Thymus (tissue), 11 donors: Measurements from ENCODE around the gene USP47. TPM values are rescaled to one million over a fixed set of nuclear protein-coding genes. Genes with fewer than 3 reads are reported as not detected.
A peak's percentile ranks its signal among the peaks of the same experiment; 100 is the strongest.

ENCODE experiments used
- DNase-seq, 9 donors: peaks; one replicate each; pipeline ENCODE4 v3.0.0-alpha.2; 2013; ENCODE audit warnings: low spot score in 9 of 9, low read depth in 6 of 9, missing footprints in 1 of 9
- H3K27ac ChIP-seq, 2 donors: one replicate each; pipeline ENCODE4 v1.5.1; 2013; ENCODE audit warnings: control low read depth in 1 of 2, low read depth in 1 of 2, low read length in 1 of 2, mild to moderate bottlenecking in 1 of 2, moderate library complexity in 1 of 2
- H3K27me3 ChIP-seq, 2 donors: one replicate each; pipeline ENCODE4 v1.5.1; 2013; ENCODE audit warnings: low read length in 1 of 2; ENCODE audit not compliant: control insufficient read depth in 2 of 2, insufficient read depth in 1 of 2
- H3K36me3 ChIP-seq, 2 donors: one replicate each; pipeline ENCODE4 v1.5.1; 2013; ENCODE audit warnings: low read length in 1 of 2, mild to moderate bottlenecking in 1 of 2, moderate library complexity in 1 of 2; ENCODE audit not compliant: control insufficient read depth in 2 of 2, insufficient read depth in 2 of 2
- H3K4me1 ChIP-seq, 2 donors: one replicate each; pipeline ENCODE4 v1.5.1; 2013; ENCODE audit warnings: low read length in 2 of 2; ENCODE audit not compliant: control insufficient read depth in 2 of 2, insufficient read depth in 2 of 2
- H3K4me3 ChIP-seq, 2 donors: one replicate each; pipeline ENCODE4 v1.5.1; 2013; ENCODE audit warnings: low read length in 2 of 2, control low read depth in 1 of 2, mild to moderate bottlenecking in 1 of 2
- H3K9me3 ChIP-seq, 2 donors: one replicate each; pipeline ENCODE4 v1.5.1; 2013; ENCODE audit warnings: low read length in 1 of 2, mild to moderate bottlenecking in 1 of 2; ENCODE audit not compliant: control insufficient read depth in 2 of 2, insufficient read depth in 1 of 2
- WGBS: extraction: QIAGEN DNeasy Blood & Tissue Kit; methylation state at CpG from one replicate; pipeline ENCODE4 v1.1.7; 2013; 5-methylcytosine and 5-hydroxymethylcytosine counted together
- polyA plus RNA-seq: library from polyadenylated mRNA; stranded (reverse); fragments of 200-250 nt; gene quantifications from one replicate; pipeline ENCODE4 v1.2.3, GENCODE V29; 2013
- total RNA-seq: library from RNA; stranded (reverse); fragments of 120-200 nt; gene quantifications from one replicate; pipeline ENCODE4 v1.2.4, GENCODE V29; 2013
- donor health status: healthy.

USP47 gene
- total and polyA plus RNA-seq, 2 donors: 40.3 to 56.5 TPM

DNA sequence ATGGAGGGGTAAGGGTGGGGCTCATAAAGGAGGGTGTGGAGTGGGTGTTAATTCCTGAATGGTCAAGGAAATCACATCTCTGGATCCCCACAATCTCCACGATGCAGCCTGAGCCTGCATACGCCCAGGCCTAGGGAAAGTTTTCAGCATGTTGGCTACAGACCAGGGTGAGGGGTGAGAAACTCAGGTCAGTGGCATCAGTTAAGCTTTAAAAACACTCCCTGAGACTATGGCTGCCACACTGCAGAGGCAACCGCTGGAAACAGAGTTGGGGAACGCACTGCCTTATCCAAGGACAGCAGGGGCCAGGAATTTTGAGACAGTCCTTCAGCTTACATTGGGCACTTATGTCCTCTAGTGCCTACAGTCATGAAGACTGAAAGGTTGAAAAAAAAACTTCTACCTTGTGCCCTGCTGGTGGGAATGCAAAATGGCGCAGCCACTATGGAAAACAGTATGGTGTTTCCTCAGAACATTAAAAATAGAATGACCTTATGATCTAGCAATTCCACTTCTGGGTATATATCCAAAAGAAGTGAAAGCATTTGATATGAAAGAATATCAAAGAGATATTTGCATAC lies 147.0 kb downstream of the USP47 start:
- H3K27me3 ChIP-seq: no peaks in the 10 kb centered on the region

DNA sequence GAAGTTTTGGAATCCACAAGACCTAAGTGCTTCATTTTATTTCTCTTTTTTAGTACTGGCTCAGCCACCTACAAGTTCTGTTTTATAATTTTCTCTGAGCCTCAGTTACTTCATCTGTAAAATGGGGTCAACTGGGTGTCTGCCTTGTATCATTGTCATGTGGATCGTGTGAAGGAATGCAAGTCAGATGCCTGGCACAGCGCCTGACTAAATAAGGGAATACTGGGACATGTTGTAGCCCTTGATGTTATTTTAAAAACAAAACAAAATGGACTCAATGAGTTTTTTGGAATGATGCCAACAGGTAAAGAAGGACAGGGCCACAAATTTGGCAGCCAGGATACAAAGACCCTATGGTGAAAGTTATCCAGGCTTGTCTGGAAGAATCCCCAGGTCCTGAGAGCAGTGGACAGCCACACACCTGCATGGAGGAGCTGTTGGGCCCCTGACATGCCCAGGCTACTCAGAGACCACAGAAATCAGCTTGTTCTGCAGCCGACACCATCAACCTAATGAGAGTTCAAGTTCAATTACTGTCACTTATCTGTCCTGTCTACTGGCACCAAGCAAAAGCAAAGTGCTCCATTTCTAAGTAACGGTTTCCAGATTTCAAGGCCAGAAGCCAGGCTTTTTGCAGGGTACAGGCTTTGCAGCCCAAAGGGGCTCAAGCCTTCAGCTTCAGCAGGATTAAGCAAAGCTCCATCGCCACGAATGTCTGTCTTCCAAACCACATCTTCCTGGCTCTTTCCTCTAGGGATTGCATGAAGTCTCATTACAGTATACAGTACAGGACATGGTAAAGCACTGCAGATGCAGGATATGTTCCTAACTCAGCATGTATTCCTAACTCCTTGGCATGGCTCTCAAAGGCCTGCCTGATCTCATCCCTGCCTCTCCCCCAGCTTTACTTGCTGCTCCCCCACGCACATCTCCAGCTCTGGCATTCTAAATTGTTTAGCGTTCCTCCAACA lies 148.3 kb downstream of the USP47 start:
- H3K36me3 ChIP-seq: no peaks in the 10 kb centered on the region
- H3K9me3 ChIP-seq: no peaks in the 10 kb centered on the region
- WGBS: 91% methylated on average over 8 of the region's 8 CpGs
- no peaks in the 10 kb centered on the region for H3K4me1 ChIP-seq
- H3K4me3 ChIP-seq: no peak overlapping the region
- DNase-seq: no peak
- H3K27me3 ChIP-seq: no peaks in the 10 kb centered on the region
- H3K27ac ChIP-seq: no peak overlapping the region

More for the DNA sequence above, 147.0 kb downstream of the USP47 start:
- Histone ChIP-seq H3K36me3 (no peaks in the 10 kb centered on the region), H3K4me1 (no peaks in the 10 kb centered on the region), H3K4me3 (no peak overlapping the region), H3K27ac (no peak overlapping the region), H3K9me3 (no peaks in the 10 kb centered on the region)
- WGBS: 78% methylated on average over 5 of the region's 5 CpGs
- DNase-seq: no peak

DNA sequence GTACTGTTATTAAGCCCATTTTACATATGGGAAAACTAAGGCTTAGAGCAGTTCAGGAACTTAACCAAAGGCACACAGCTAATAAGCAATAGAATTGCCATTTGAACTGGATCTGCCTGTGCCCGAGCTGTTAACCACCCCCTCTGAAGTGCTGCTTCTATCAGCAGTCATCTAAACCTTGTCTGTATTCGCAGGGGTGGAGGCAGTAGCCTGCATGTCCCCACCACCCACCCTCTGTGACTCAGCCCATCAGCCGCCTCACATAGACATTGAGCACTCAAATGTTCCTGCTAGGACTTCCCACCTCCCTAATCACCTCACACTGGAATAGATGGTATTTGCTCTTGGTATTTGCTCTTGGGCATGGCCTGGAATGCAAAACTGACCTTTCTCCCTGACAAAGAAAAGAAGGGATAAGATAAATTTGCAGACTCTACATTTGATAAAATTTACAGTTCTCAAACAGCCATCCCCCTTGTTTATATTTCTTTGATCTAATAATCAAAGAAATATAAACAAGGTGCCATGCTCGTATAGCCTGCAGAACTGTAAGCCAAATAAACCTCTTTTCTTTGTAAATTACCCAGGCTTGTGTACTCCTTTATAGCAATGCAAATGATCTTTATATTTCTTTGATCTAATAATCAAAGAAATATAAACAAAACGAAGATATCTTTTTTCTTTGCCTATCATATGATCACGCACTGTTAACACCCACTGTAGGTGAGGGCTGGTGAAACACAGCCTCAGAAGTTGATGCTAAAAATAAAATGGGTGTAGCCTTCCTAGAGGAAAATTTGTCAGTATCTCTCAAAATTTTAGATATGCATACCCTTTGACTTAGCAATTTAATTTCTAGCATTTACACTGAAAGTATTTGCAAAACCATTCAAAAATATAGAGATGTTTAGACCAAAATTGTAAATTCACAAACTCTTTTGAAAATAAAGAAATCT lies 150.8 kb downstream of the USP47 start:
- WGBS: 90% methylated on average over 6 of the region's 6 CpGs

DNA sequence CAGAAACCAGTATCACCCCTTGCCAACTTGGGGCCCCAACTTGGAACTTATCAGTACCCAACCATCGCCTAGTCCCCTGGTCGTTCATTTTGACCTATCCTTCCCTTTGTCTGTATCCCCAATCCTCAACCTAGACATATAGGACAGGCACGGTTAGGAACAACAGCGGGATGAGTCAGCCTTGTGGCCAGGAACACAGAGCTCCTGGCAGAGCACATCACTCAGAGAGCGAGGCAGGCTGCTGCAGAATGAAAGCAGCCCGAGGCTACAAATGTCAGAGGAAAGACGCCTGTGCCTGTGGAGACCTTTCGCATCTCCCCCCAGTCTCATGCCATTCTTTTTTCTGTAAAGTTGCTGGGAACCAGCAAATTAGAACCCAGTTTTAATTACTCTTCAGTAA lies 152.1 kb downstream of the USP47 start:
- Histone ChIP-seq H3K27ac (no peak overlapping the region), H3K4me1 (peaks cover 0 to 6% of the 10 kb centered on the region in 2 donors), H3K4me3 (no peak overlapping the region), H3K27me3 (peaks cover 0 to 3% of the 10 kb centered on the region in 2 donors), H3K36me3 (no peaks in the 10 kb centered on the region), H3K9me3 (no peaks in the 10 kb centered on the region)
- no peak for DNase-seq
- WGBS: 92% methylated on average over 8 of the region's 8 CpGs

More for the DNA sequence above, 150.8 kb downstream of the USP47 start:
- no peaks in the 10 kb centered on the region for H3K36me3 ChIP-seq
- H3K27me3 ChIP-seq: peaks cover 0 to 3% of the 10 kb centered on the region in 2 donors
- no peak overlapping the region for H3K4me3 ChIP-seq
- no peaks in the 10 kb centered on the region for H3K9me3 ChIP-seq
- H3K4me1 ChIP-seq: peaks cover 0 to 6% of the 10 kb centered on the region in 2 donors
- DNase-seq: no peak
- no peak overlapping the region for H3K27ac ChIP-seq

DNA sequence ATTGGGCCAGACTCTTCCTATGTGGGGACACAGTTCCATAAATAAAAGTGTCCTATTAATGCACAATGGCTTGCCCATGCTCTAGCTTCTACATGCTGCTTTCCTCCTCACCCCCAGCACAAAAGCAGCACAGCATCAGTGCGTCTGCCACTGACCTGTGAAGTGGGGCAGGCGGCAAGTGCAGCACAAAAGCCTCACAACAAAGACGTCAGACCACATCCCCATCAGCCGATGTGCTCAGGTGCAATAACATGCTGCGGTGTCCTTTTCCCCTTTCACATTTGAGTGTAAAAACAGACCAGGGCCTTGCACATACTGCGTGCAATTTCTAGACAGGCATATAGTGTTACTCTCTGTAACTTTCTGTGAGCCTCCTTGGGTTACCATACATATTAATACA lies 153.8 kb downstream of the USP47 start:
- no peaks in the 10 kb centered on the region for H3K9me3 ChIP-seq
- peak overlapping the region in 1 of 2 donors; percentile 18 for H3K27ac ChIP-seq
- H3K36me3 ChIP-seq: no peaks in the 10 kb centered on the region
- 89% methylated on average over 6 of the region's 6 CpGs for WGBS
- DNase-seq: peak in 2 of 9 donors; percentile 4 to 18
- peaks cover 0 to 3% of the 10 kb centered on the region in 2 donors for H3K27me3 ChIP-seq
- H3K4me3 ChIP-seq: no peak overlapping the region
- H3K4me1 ChIP-seq: peaks cover 0 to 6% of the 10 kb centered on the region in 2 donors

DNA sequence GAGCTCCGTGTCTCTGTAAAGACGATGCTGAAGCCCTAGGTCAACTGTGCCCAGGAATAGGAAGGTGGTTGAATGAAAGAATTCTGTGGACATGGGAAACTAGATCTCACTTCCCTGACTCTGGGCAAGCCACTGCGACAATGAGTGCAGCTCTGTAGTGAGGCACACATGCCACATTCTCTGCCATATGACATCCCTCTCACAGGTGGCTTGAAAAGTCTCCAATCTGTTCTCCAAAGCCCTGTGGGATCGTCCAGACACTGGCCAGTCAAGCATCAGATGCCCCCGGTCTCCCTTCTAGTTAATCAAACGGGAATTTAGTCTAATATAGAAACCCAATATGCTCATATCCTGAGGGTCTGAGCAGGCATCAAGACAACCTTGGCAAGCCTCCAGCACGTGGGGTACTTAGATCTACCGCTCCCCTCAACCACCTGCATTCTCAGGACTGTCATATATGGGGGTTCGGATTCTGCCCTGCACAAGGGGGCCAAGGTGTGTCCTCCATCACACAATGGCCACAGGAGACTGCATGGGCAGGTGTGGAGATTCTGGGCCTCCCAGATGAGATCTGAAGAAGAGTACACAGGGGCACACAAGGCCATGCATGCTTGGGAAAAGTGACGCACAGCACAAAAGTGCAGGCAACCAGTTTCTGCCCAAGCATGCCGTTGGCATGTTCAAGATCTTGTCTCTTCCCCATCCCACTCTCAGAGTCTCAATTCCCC lies 154.7 kb downstream of the USP47 start:
- Histone ChIP-seq H3K27me3 (peaks cover 0 to 3% of the 10 kb centered on the region in 2 donors), H3K27ac (peak overlapping the region in 1 of 2 donors; percentile 17), H3K4me3 (no peak overlapping the region), H3K9me3 (no peaks in the 10 kb centered on the region), H3K4me1 (peaks cover 0 to 6% of the 10 kb centered on the region in 2 donors), H3K36me3 (no peaks in the 10 kb centered on the region)
- WGBS: 94% methylated on average over 11 of the region's 11 CpGs
- no peak for DNase-seq

DNA sequence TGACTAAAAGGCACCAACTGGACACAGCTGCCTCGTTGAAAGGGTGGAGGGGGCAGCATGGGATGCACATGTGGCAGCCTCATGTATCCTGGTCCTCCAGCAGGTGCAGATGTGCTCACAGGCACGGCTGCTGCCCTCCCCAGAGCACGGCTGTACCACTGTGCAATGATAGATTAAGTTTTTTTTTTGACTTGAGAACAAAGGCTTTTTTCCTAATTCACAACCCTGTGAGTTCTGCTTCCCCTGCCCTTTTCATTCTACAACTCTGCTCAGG lies 155.2 kb downstream of the USP47 start:
- no peak overlapping the region for H3K4me3 ChIP-seq
- H3K9me3 ChIP-seq: no peaks in the 10 kb centered on the region
- no peak for DNase-seq
- peaks cover 0 to 6% of the 10 kb centered on the region in 2 donors for H3K4me1 ChIP-seq
- H3K27me3 ChIP-seq: peaks cover 0 to 3% of the 10 kb centered on the region in 2 donors
- no peaks in the 10 kb centered on the region for H3K36me3 ChIP-seq
- WGBS: 79% methylated on average over 3 of the region's 3 CpGs
- H3K27ac ChIP-seq: no peak overlapping the region

DNA sequence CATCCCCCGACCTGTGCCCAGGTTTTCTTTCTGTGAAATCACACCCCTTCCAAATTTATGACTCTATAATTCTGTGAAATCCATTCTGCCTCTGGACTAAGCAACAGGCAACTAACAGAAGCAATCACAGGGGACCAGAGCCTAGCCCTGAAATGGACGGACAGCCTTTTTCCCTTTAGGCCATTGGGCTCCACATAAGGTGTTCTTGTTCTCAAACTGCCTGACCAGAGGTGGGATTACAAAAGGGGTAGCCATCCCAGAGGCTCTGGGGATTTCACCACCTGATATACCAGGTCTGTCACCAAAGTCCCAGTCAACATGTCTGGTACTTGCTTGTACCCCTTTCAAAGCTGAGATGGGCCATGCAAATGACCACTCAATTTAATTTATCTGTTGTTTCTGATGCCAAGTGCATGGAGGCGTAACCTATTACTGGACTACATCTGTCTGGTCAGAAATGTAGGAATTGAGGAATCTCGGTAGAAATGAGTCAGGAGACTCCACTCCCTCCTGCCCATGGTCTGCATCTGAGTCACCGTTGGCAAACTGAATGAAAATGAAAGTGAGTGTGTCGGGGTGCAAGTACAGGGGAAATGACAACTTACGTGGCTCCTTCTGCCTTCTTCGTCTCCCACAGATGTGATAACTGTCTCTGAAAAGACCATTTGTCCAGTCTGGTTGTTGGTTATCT lies 156.5 kb downstream of the USP47 start:
- Histone ChIP-seq H3K27ac (no peak overlapping the region), H3K36me3 (no peaks in the 10 kb centered on the region), H3K4me3 (peak overlapping the region in 1 of 2 donors; percentile 10), H3K9me3 (no peaks in the 10 kb centered on the region), H3K27me3 (peaks cover 0 to 7% of the 10 kb centered on the region in 2 donors), H3K4me1 (peaks cover 0 to 6% of the 10 kb centered on the region in 2 donors)
- 58% methylated on average over 8 of the region's 8 CpGs for WGBS
- no peak for DNase-seq
